Measurements from ENCODE around the gene NEK4.

GRCh38 chr3:52670621-52671521, 99.9 kb downstream of the NEK4 start:
- no peak for TF ChIP-seq CTCF (conservative IDR thresholded peaks at IDR 0.05; ENCODE audit: low read depth, low read length)
- TF ChIP-seq EZH2 (IDR thresholded peaks at IDR 0.05; ENCODE audit: borderline replicate concordance, low read depth, low read length, poor library complexity, severe bottlenecking), result no peak
